Measurements from ENCODE around the gene PCED1B.

Gene PCED1B

GRCh38 chr12:47281667-47282171 is 202.3 kb downstream of the PCED1B start:
- DNase-seq, result no peak

- no peak for DNase-seq
These were observed 202.8 kb downstream of the PCED1B start for GRCh38 chr12:47282206-47282605.

All from NCI-H510A treated with DMSO at 0.1 percent for 48 hours (cell line).